NT2/D1 (cell line): ENCODE measurements around the gene SMURF1.

Experiments used
- DNase-seq: peaks from one replicate; pipeline ENCODE4 v3.0.0-alpha.2; 2011; ENCODE audit warnings: low read depth, low spot score
- H3K27me3 ChIP-seq: 2 replicates; pipeline ENCODE4 v1.6.0; 2011; ENCODE audit warnings: mild to moderate bottlenecking; ENCODE audit not compliant: insufficient read length, insufficient read depth
- H3K36me3 ChIP-seq: 2 replicates; pipeline ENCODE4 v1.6.1; 2011; ENCODE audit warnings: mild to moderate bottlenecking, low read length, mixed read lengths; ENCODE audit not compliant: insufficient read depth, insufficient read length
- H3K4me1 ChIP-seq: 2 replicates; pipeline ENCODE4 v1.5.1; 2011; ENCODE audit not compliant: insufficient read depth, insufficient read length
- H3K4me3 ChIP-seq: 2 replicates; pipeline ENCODE4 v1.5.1; 2011; ENCODE audit warnings: low read depth; ENCODE audit not compliant: insufficient read length
- H3K9ac ChIP-seq: 2 replicates; pipeline ENCODE4 v1.6.0; 2011; ENCODE audit warnings: low read depth; ENCODE audit not compliant: insufficient read length
- H3K9me3 ChIP-seq: 2 replicates; pipeline ENCODE4 v1.5.1; 2011; ENCODE audit warnings: mild to moderate bottlenecking, low read length; ENCODE audit not compliant: insufficient read depth
- SUZ12 ChIP-seq: IDR thresholded peaks from 2 replicates; pipeline ENCODE4 v1.6.1; 2011; ENCODE audit not compliant: insufficient read length, insufficient read depth; ENCODE audit errors: extremely low read depth
- YY1 ChIP-seq: IDR thresholded peaks from 2 replicates; pipeline ENCODE4 v1.6.1; 2011; ENCODE audit not compliant: insufficient read length, insufficient read depth
- ZNF274 ChIP-seq: IDR thresholded peaks from 2 replicates; pipeline ENCODE4 v1.6.1; 2011; ENCODE audit warnings: mild to moderate bottlenecking, low read depth, low read length

SMURF1 gene

DNA sequence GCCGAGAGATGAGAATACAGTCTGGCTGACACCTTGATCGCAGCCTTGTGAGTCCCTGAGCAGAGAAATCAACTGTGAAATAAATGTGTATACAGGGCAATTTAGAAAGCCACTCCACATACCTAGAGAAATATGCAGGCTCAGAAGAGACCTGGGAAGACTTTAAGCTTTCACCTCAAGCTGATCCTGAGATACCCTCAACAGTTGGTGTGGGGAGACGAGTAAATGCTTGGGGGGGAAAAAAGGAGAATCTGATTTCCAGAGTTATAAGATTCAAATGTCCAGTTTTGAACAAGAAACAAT, 123.5 kb downstream of the SMURF1 start:
- TF ChIP-seq ZNF274, result no peak
- no peak for TF ChIP-seq YY1
- TF ChIP-seq SUZ12, result no peak
- H3K9ac ChIP-seq, result no peak overlapping the region
- H3K9me3 ChIP-seq, result no peaks in the 10 kb centered on the region
- DNase-seq, result no peak
- H3K27me3 ChIP-seq, result no peaks in the 10 kb centered on the region
- no peaks in the 10 kb centered on the region for H3K4me1 ChIP-seq
- H3K36me3 ChIP-seq, result peaks cover 16% of the 10 kb centered on the region
- H3K4me3 ChIP-seq, result no peak overlapping the region

GRCh38 chr7:99019523-99020412, 124.1 kb downstream of the SMURF1 start:
- TF ChIP-seq SUZ12 (no peak), ZNF274 (no peak), YY1 (no peak)
- no peak overlapping the region for H3K4me3 ChIP-seq
- no peaks in the 10 kb centered on the region for H3K4me1 ChIP-seq
- H3K27me3 ChIP-seq, result no peaks in the 10 kb centered on the region
- no peak overlapping the region for H3K9ac ChIP-seq
- peaks cover 21% of the 10 kb centered on the region for H3K36me3 ChIP-seq
- no peaks in the 10 kb centered on the region for H3K9me3 ChIP-seq
- no peak for DNase-seq

- no peaks in the 10 kb centered on the region for H3K27me3 ChIP-seq
- peaks cover 54% of the 10 kb centered on the region for H3K36me3 ChIP-seq
- no peaks in the 10 kb centered on the region for H3K4me1 ChIP-seq
- H3K9ac ChIP-seq, result no peak overlapping the region
- no peak for TF ChIP-seq YY1
- no peak for TF ChIP-seq SUZ12
- no peak for TF ChIP-seq ZNF274
- no peak for DNase-seq
- no peaks in the 10 kb centered on the region for H3K9me3 ChIP-seq
- no peak overlapping the region for H3K4me3 ChIP-seq
Observed at GRCh38 chr7:99016196-99016595, 127.7 kb downstream of the SMURF1 start.

DNA sequence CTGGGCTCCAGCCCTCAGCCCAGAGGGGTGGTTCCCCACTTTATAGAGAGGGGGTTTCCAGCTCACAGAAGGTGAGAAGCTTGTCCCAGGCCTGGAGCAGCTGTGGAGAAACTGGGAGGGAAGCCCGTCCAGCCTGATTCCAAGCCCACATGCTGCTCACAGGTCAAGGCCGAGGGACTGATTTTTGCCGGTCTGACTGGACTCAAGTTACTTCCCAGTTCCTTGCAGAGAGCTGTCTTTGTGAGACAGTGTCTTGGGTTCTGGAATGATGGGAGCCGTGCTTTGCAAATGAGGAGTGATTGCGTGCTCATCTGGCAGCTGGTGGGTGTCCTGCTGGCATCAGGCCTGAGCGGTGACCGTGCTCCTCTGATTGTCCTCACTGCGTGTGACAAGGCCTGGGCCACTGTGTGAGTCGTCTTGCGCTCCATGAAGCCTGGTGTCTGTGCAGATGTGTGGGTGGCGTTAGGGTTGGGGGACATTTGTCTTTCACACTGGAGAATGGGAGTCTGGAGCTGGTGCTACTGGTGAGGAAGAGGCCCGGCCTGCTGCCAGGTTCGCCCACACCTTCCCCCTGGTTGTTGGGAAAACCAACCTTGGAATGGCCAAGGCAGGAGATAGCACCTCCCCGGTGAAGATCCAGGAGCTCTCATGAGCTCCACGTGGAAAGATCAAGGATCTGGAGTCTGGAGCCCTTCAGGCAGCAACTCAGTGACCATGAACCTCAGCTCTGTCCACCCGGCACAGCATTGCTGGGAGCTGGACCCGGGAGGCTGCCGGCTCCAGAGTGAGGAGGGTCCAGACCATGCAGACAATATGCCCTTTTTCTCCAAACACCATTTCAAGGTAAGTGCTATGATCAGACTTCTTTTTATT, 129.6 kb downstream of the SMURF1 start:
- DNase-seq, result no peak
- Histone ChIP-seq H3K9me3 (no peaks in the 10 kb centered on the region), H3K4me3 (no peak overlapping the region), H3K9ac (no peak overlapping the region), H3K27me3 (no peaks in the 10 kb centered on the region), H3K4me1 (no peaks in the 10 kb centered on the region), H3K36me3 (peaks cover 56% of the 10 kb centered on the region)
- TF ChIP-seq YY1 (no peak), ZNF274 (no peak), SUZ12 (no peak)

GRCh38 chr7:99013266-99014112, 130.4 kb downstream of the SMURF1 start:
- DNase-seq, result no peak
- H3K4me1 ChIP-seq, result no peaks in the 10 kb centered on the region
- no peak overlapping the region for H3K9ac ChIP-seq
- H3K4me3 ChIP-seq, result no peak overlapping the region
- peaks cover 65% of the 10 kb centered on the region for H3K36me3 ChIP-seq
- H3K27me3 ChIP-seq, result no peaks in the 10 kb centered on the region
- no peaks in the 10 kb centered on the region for H3K9me3 ChIP-seq
- TF ChIP-seq SUZ12, result no peak
- no peak for TF ChIP-seq YY1
- TF ChIP-seq ZNF274, result no peak

DNA sequence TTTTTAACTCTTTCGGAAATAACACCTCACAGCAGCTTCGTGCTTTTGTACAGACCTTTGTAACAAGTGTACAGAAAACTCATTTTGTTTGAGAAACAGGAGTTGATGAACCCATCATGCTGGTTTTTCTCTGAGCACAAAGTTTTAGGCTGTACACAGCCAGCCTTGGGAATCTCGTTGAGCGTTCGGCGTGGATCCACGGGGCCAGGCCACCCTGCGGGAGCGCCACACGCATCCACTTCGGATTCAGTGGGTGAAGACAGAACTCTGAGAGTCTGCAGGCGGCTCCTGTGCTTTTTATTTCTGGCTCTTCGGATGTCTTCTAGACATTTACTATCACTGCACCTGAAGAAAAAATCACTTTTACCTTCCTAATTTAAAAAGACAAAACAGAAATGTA, 131.2 kb downstream of the SMURF1 start:
- no peaks in the 10 kb centered on the region for H3K27me3 ChIP-seq
- DNase-seq, result no peak
- H3K4me3 ChIP-seq, result no peak overlapping the region
- TF ChIP-seq YY1 (no peak), ZNF274 (no peak), SUZ12 (no peak)
- no peaks in the 10 kb centered on the region for H3K9me3 ChIP-seq
- no peak overlapping the region for H3K9ac ChIP-seq
- no peaks in the 10 kb centered on the region for H3K4me1 ChIP-seq
- H3K36me3 ChIP-seq, result peaks cover 70% of the 10 kb centered on the region
